B cell (primary cell): ENCODE data around the gene IST1.

Experiments used
- CTCF ChIP-seq: fragments of 200-600 bp; IDR thresholded peaks from one replicate; pipeline ENCODE4 v1.8.0; 2022; ENCODE audit warnings: antibody characterized with exemption, mild to moderate bottlenecking
- EZH2 ChIP-seq: IDR thresholded peaks from 2 replicates; pipeline ENCODE4 v1.6.1; 2012; ENCODE audit warnings: borderline replicate concordance, low read depth, mild to moderate bottlenecking, moderate library complexity, low read length; ENCODE audit not compliant: insufficient read depth, poor library complexity, severe bottlenecking

GRCh38 chr16:71974068-71974818 lies 78.9 kb downstream of the IST1 start:
- TF ChIP-seq CTCF = no peak
- TF ChIP-seq EZH2 = no peak
